Mucosa of descending colon (tissue), 3 donors: ENCODE results near the gene AFAP1L1. TPM values are rescaled to one million over a fixed set of nuclear protein-coding genes. Genes with fewer than 3 reads are reported as not detected.

Experiments used
- ATAC-seq: fragments of 200-7000 bp; cut with Tn5 transposase; one replicate; pipeline ENCODE4 v1.9.1; 2020; ENCODE audit warnings: mild to moderate bottlenecking, moderate library complexity
- DNase-seq, 3 donors: peaks; one replicate each; pipeline ENCODE4 v3.0.0-alpha.2; 2020
- H3K36me3 ChIP-seq: fragments of 200-600 bp; one replicate; pipeline ENCODE4 v1.8.0; 2021; ENCODE audit warnings: low read depth, mild to moderate bottlenecking
- H3K4me1 ChIP-seq: fragments of 200-600 bp; one replicate; pipeline ENCODE4 v1.8.0; 2021; ENCODE audit warnings: low read depth, mild to moderate bottlenecking
- H3K4me3 ChIP-seq: fragments of 200-600 bp; one replicate; pipeline ENCODE4 v1.8.0; 2021; ENCODE audit warnings: mild to moderate bottlenecking
- H3K9me3 ChIP-seq: fragments of 200-600 bp; one replicate; pipeline ENCODE4 v1.8.0; 2021; ENCODE audit warnings: mild to moderate bottlenecking
- intact Hi-C, 2 donors: fragments of 100-400 bp; cut with DNase I in 1 of 2; cut with micrococcal nuclease in 1 of 2; formaldehyde crosslinking; loops; one replicate each; pipeline versions ENCODE4 v1.11.0 to v1.11.1; 2022; cut with DNase I, micrococcal nuclease
- total RNA-seq, 3 donors: library from RNA; stranded (reverse); fragmentation: NEBNext Ultra II Directional in 2 of 3; extraction: Animal tissue kit (Norgen Biotek cat#: 25700) in 2 of 3; gene quantifications; one replicate each; pipeline versions ENCODE4 v1.2.1 to v1.2.4, GENCODE V29; 2021 to 2023
- TF ChIP-seq, protein P1 (sequence below): fragments of 200-600 bp; IDR thresholded peaks from one replicate; pipeline ENCODE4 v1.8.0; 2022; ENCODE audit warnings: antibody characterized with exemption, mild to moderate bottlenecking
- donor health status: DM: no; HTN: no; CAD: no; lungs with moderate emphysema.
- donor health status: DM: no; HTN: no; CAD: no.
- donor health status: DM: no; HTN: yes; CAD: no.

Gene AFAP1L1
- total RNA-seq, 3 donors from 2014 or later = 1.5 to 7.3 (median 1.9) TPM

- H3K4me1 ChIP-seq = no peaks in the 10 kb centered on the region
- no peak overlapping the region for H3K4me3 ChIP-seq
- H3K9me3 ChIP-seq = no peaks in the 10 kb centered on the region
- ATAC-seq (no peak), DNase-seq (no peak)
- H3K36me3 ChIP-seq = no peaks in the 10 kb centered on the region
- intact Hi-C loops = no loop called here
- TF ChIP-seq, protein P1, sequence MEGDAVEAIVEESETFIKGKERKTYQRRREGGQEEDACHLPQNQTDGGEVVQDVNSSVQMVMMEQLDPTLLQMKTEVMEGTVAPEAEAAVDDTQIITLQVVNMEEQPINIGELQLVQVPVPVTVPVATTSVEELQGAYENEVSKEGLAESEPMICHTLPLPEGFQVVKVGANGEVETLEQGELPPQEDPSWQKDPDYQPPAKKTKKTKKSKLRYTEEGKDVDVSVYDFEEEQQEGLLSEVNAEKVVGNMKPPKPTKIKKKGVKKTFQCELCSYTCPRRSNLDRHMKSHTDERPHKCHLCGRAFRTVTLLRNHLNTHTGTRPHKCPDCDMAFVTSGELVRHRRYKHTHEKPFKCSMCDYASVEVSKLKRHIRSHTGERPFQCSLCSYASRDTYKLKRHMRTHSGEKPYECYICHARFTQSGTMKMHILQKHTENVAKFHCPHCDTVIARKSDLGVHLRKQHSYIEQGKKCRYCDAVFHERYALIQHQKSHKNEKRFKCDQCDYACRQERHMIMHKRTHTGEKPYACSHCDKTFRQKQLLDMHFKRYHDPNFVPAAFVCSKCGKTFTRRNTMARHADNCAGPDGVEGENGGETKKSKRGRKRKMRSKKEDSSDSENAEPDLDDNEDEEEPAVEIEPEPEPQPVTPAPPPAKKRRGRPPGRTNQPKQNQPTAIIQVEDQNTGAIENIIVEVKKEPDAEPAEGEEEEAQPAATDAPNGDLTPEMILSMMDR = no peak
These were observed 30.2 kb downstream of the AFAP1L1 start for GRCh38 chr5:149301744-149302380.

GRCh38 chr5:149302641-149303040 lies 31.0 kb downstream of the AFAP1L1 start:
- no peaks in the 10 kb centered on the region for H3K4me1 ChIP-seq
- no peaks in the 10 kb centered on the region for H3K36me3 ChIP-seq
- no peaks in the 10 kb centered on the region for H3K9me3 ChIP-seq
- DNase-seq (no peak), ATAC-seq (no peak)
- intact Hi-C loops = no loop called here
- TF ChIP-seq, protein P1 = no peak
- no peak overlapping the region for H3K4me3 ChIP-seq

DNA sequence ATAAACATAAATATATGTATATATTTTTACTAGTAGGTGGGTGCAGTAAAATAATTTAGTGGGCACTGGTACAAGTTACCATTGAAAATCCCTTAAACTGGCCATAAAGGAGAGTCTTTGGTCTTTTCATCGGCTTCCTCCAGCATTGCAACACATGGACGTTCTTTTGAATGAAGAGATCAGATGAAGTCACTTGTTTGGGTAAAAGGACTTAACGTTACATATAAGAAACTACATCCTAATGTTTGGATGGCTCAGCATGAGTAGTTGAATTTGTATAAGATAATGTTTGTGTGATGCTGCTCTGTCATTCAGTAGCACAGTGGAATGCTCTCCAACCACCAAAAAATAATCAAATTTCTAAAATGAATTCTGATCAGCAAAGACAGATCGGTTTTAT lies 31.6 kb downstream of the AFAP1L1 start:
- TF ChIP-seq, protein P1 = no peak
- intact Hi-C loops = no loop called here
- H3K9me3 ChIP-seq = no peaks in the 10 kb centered on the region
- H3K4me3 ChIP-seq = no peak overlapping the region
- no peaks in the 10 kb centered on the region for H3K4me1 ChIP-seq
- no peak for DNase-seq
- ATAC-seq = no peak
- H3K36me3 ChIP-seq = no peaks in the 10 kb centered on the region

DNA sequence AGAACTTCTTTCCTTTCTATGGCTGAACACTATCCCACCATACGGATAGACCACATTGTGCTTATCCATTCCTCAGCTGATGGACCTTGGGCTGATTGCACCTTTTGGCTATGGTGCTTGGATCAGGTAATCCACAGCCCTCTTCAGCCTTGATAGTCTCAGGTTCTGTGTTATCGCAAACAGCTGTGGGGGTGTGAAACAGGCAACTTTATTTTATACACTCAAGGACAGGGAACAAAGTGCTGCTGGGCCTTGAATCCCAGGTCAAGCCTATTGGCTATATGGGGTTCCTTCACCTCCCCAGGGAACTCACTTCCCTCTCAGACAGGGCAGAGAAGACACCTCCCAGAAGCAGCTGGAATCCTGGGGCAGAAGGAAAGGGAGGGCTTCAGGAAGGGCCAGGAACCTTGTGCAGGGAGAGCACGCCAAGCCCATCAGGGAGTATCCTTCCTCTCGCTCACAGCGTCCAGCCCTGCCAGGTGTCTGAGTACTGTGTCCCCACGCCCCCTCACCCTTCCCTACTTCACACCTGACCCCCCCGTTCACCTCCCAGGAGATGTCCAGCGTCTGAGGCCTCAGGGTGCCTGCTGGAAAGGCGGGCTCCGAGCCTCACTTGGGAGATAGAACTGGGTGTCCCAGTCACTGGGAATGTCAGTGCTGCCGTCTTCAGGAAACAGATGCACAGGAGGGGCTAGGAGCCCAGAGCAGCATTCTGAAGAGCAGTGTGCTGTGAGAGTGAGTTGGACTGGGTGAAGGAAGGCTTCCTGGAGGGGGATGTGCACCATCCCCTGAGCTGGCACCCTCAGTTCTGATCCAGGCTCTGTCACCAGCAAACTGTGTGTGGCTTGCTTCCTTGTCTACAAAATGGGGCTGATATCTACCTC lies 32.8 kb downstream of the AFAP1L1 start:
- no peaks in the 10 kb centered on the region for H3K36me3 ChIP-seq
- no peaks in the 10 kb centered on the region for H3K4me1 ChIP-seq
- no peaks in the 10 kb centered on the region for H3K9me3 ChIP-seq
- DNase-seq (no peak), ATAC-seq (no peak)
- intact Hi-C loops = no loop called here
- no peak overlapping the region for H3K4me3 ChIP-seq
- TF ChIP-seq, protein P1 = no peak

GRCh38 chr5:149309354-149309753 lies 37.7 kb downstream of the AFAP1L1 start:
- intact Hi-C loops = no loop called here

More at GRCh38 chr5:149309354-149309753, 37.7 kb downstream of the AFAP1L1 start:
- no peak overlapping the region for H3K4me3 ChIP-seq
- no peaks in the 10 kb centered on the region for H3K4me1 ChIP-seq
- no peak for DNase-seq
- TF ChIP-seq, protein P1 = no peak
- H3K36me3 ChIP-seq = no peaks in the 10 kb centered on the region
- no peaks in the 10 kb centered on the region for H3K9me3 ChIP-seq
- no peak for ATAC-seq
